IPS-NIHi11 (cell line): Measurements from ENCODE around the gene ANKMY1.
"Not testable (repeated sequence)": the region's sequence is repeated elsewhere in the genome, so short reads cannot be mapped to it uniquely, and the experiment has no call there.

Source experiments
- DNase-seq: peaks from one replicate; pipeline ENCODE4 v3.0.0; 2012; ENCODE audit warnings: mixed read lengths, low spot score

The ANKMY1 gene

DNA sequence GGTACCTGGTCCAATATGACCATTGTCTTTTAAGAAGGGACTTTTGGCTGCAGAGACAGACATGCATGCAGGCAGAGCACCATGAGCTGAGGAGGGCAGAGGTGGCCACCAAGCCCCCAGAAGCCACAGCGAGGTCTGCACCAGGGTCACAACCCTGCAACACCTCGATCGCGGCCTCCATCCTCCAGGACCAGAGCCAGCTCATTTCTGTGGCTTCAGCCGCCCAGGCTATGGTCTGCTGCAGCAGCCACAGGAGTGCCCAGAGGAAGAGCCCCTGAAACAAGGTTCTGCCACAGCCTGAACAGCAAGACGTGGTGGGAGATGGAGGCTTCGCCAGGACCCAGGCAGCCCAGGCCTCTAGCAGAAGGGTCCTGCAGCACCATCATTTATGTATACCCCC lies 53.9 kb downstream of the ANKMY1 start:
- DNase-seq = peak; percentile 3

DNA sequence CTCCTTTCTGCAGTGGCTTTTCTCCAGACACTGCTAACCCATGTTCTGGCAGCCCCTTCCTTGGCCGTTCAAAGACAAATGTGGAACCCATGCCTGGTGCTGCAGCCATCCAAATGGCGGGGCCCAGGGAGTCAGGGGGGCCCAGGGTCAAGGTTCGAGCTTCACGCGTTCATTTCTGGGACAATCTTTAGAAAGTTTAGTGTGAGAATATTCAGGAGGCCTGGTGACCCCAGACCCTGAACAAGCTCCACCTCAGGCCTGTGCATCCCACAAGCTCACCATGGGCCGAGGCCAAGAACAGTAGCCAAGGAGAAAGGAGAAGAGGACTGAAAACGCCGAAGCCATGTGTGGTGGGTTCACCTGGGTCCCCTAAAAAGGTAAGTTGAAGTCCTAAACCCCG lies 54.4 kb downstream of the ANKMY1 start:
- peak; percentile 4 for DNase-seq

GRCh38 chr2:240502430-240503121 lies 55.2 kb downstream of the ANKMY1 start:
- peak; percentile 5 for DNase-seq

DNA sequence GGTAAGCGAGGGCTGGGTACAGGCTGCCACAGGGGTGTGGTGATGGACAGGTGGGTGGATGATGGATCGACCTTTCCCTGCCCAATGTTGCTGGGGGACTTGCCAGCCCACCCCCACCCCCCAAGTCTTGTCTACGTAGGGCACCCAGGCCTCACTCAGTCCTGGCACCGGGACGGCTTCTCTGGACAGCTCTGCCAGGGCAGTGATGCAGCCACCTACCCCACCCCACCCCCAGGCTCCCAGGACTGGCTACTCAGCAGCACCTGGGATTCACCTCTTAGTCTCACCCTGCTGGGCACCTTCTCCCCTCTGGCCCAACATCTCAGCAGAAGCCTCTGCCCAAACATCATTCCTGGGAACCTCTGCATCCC lies 55.7 kb downstream of the ANKMY1 start:
- no peak for DNase-seq

DNA sequence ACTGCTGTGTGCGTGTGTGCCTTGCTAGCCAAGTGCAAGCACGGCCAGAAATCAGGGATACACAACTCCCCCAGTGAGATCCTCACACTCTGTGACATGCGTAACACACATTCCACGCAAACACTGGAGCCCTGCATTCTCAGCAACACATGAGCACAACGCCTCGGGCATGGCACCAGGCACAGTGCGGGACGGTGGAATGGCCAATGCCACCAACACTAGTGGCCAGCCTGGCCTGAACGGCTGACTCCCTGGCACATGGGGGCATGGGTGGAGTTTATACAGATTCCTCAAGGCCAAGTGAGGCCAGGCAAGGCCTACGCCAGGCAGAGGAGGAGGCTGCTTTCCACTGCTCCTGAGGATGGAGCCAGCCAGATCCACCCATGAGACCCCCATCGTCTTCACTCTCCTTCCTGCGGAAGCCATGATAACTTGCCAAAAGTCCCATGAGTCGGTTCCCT lies 56.2 kb downstream of the ANKMY1 start:
- DNase-seq = peak; percentile 1

- DNase-seq = peak; percentile 1
These were observed 57.0 kb downstream of the ANKMY1 start for GRCh38 chr2:240500561-240501423.

GRCh38 chr2:240499309-240500301 lies 58.2 kb downstream of the ANKMY1 start:
- DNase-seq = peak; percentile 5

- peak; percentile 5 for DNase-seq
These were observed 58.9 kb downstream of the ANKMY1 start for GRCh38 chr2:240498958-240499260.

- peak; percentile 1 for DNase-seq
These were observed 59.4 kb downstream of the ANKMY1 start for GRCh38 chr2:240498171-240498957.

GRCh38 chr2:240497082-240497481 lies 60.7 kb downstream of the ANKMY1 start:
- DNase-seq = peak; percentile 66

GRCh38 chr2:240494942-240495341 lies 62.8 kb downstream of the ANKMY1 start:
- DNase-seq = not testable (repeated sequence)

- DNase-seq = peak; percentile 1
These were observed 63.5 kb downstream of the ANKMY1 start for GRCh38 chr2:240494194-240494793.

GRCh38 chr2:240491483-240491882 lies 66.3 kb downstream of the ANKMY1 start:
- no peak for DNase-seq

DNA sequence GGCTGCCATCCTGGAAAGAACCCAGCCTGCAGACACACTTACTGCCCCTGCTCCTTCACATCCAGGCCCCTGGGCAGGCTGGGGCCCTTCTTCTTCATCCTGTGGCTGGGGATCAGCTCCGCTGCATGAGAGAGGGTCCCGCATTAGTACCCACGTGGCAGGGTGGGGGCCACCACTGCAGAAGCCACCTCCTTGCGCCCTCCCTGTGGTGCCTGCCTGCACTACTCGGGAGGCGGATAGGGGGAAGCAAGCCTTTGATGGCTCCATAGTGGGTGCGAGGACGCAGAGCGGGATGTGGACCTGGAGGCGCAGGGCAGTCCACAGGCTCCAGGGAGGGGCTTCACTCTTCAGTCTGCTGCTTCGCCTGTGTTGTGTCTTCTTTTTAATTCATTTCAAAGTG lies 75.6 kb downstream of the ANKMY1 start:
- peak; percentile 3 for DNase-seq

- DNase-seq = peak; percentile 1
These were observed 76.1 kb downstream of the ANKMY1 start for GRCh38 chr2:240481720-240482119.

- DNase-seq = peak; percentile 4
These were observed 76.8 kb downstream of the ANKMY1 start for GRCh38 chr2:240480834-240481623.

- peak; percentile 4 for DNase-seq
These were observed 78.7 kb downstream of the ANKMY1 start for GRCh38 chr2:240479111-240479501.

GRCh38 chr2:240478346-240479110 lies 79.3 kb downstream of the ANKMY1 start:
- DNase-seq = peak; percentile 1

- peak; percentile 4 for DNase-seq
These were observed 79.9 kb downstream of the ANKMY1 start for GRCh38 chr2:240477916-240478315.
